WTC11 (cell line): ENCODE results near the gene EIF2A.

Source experiments
- ATF6 ChIP-seq: sonication (generic); formaldehyde crosslinking; IDR thresholded peaks from 2 replicates; pipeline ENCODE4 v1.8.1; 2023; ENCODE audit warnings: mild to moderate bottlenecking, missing genetic modification reagents
- CREM ChIP-seq: sonication (generic); formaldehyde crosslinking; IDR thresholded peaks from 2 replicates; pipeline ENCODE4 v1.8.1; 2022; ENCODE audit warnings: mild to moderate bottlenecking, missing genetic modification reagents, moderate library complexity
- FOXJ3 ChIP-seq: sonication (generic); formaldehyde crosslinking; IDR thresholded peaks from 2 replicates; pipeline ENCODE4 v1.9.0; 2021; ENCODE audit warnings: missing genetic modification reagents, mild to moderate bottlenecking, borderline replicate concordance
- FOXP1 ChIP-seq: sonication (generic); formaldehyde crosslinking; IDR thresholded peaks from 2 replicates; pipeline ENCODE4 v1.8.0; 2022; ENCODE audit warnings: missing genetic modification reagents, mild to moderate bottlenecking, moderate library complexity, borderline replicate concordance
- MLX ChIP-seq: sonication (generic); formaldehyde crosslinking; IDR thresholded peaks from 2 replicates; pipeline ENCODE4 v1.8.1; 2023; ENCODE audit warnings: mild to moderate bottlenecking, missing genetic modification reagents, moderate library complexity
- TEAD4 ChIP-seq: sonication (generic); formaldehyde crosslinking; IDR thresholded peaks from 2 replicates; pipeline ENCODE4 v1.8.0; 2022; ENCODE audit warnings: mild to moderate bottlenecking, missing genetic modification reagents
- ZNF138 ChIP-seq: sonication (generic); formaldehyde crosslinking; conservative IDR thresholded peaks from 2 replicates; pipeline ENCODE4 v1.8.1; 2022; ENCODE audit warnings: mild to moderate bottlenecking, moderate library complexity, missing genetic modification reagents
- TF ChIP-seq, protein P1 (sequence below): fragments of 200-600 bp; IDR thresholded peaks from 2 replicates; pipeline ENCODE4 v1.8.0; 2022; ENCODE audit warnings: antibody characterized with exemption
- TF ChIP-seq, protein P2 (sequence below): sonication (generic); formaldehyde crosslinking; IDR thresholded peaks from 2 replicates; pipeline ENCODE4 v1.8.0; 2022; ENCODE audit warnings: mild to moderate bottlenecking, missing genetic modification reagents
- TF ChIP-seq, protein P3 (sequence below): sonication (generic); formaldehyde crosslinking; IDR thresholded peaks from 2 replicates; pipeline ENCODE4 v1.8.1; 2023; ENCODE audit warnings: mild to moderate bottlenecking, missing genetic modification reagents, borderline replicate concordance
- TF ChIP-seq, protein P4 (sequence below): sonication (generic); formaldehyde crosslinking; IDR thresholded peaks from 2 replicates; pipeline ENCODE4 v1.8.1; 2023; ENCODE audit warnings: mild to moderate bottlenecking, missing genetic modification reagents

DNA sequence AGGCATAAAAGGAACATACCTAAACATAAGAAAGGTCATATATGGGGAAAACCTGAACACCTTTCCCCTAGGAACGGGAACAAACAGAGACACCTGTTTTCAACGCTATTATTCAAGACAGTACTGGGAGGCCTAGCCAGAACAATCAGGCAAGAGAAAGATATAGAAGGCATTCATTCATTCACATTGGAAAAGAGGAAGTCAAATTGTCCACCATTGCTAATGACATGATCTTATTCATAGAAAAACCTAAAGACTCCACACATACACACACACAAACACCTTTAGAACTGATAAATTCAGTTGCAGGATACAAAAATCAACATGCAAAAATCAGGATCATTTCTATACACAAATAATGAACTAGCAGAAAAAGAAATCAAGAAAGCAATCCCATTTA, 36.8 kb upstream of the EIF2A start:
- no peak for TF ChIP-seq CREM (CRISPR knock-in tag)
- TF ChIP-seq, protein P1, sequence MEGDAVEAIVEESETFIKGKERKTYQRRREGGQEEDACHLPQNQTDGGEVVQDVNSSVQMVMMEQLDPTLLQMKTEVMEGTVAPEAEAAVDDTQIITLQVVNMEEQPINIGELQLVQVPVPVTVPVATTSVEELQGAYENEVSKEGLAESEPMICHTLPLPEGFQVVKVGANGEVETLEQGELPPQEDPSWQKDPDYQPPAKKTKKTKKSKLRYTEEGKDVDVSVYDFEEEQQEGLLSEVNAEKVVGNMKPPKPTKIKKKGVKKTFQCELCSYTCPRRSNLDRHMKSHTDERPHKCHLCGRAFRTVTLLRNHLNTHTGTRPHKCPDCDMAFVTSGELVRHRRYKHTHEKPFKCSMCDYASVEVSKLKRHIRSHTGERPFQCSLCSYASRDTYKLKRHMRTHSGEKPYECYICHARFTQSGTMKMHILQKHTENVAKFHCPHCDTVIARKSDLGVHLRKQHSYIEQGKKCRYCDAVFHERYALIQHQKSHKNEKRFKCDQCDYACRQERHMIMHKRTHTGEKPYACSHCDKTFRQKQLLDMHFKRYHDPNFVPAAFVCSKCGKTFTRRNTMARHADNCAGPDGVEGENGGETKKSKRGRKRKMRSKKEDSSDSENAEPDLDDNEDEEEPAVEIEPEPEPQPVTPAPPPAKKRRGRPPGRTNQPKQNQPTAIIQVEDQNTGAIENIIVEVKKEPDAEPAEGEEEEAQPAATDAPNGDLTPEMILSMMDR: no peak
- TF ChIP-seq, protein P2, sequence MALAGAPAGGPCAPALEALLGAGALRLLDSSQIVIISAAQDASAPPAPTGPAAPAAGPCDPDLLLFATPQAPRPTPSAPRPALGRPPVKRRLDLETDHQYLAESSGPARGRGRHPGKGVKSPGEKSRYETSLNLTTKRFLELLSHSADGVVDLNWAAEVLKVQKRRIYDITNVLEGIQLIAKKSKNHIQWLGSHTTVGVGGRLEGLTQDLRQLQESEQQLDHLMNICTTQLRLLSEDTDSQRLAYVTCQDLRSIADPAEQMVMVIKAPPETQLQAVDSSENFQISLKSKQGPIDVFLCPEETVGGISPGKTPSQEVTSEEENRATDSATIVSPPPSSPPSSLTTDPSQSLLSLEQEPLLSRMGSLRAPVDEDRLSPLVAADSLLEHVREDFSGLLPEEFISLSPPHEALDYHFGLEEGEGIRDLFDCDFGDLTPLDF (CRISPR knock-in tag): no peak
- TF ChIP-seq FOXP1 (CRISPR knock-in tag): no peak
- TF ChIP-seq MLX (CRISPR knock-in tag): no peak
- TF ChIP-seq ZNF138 (CRISPR knock-in tag): no peak
- TF ChIP-seq, protein P3, sequence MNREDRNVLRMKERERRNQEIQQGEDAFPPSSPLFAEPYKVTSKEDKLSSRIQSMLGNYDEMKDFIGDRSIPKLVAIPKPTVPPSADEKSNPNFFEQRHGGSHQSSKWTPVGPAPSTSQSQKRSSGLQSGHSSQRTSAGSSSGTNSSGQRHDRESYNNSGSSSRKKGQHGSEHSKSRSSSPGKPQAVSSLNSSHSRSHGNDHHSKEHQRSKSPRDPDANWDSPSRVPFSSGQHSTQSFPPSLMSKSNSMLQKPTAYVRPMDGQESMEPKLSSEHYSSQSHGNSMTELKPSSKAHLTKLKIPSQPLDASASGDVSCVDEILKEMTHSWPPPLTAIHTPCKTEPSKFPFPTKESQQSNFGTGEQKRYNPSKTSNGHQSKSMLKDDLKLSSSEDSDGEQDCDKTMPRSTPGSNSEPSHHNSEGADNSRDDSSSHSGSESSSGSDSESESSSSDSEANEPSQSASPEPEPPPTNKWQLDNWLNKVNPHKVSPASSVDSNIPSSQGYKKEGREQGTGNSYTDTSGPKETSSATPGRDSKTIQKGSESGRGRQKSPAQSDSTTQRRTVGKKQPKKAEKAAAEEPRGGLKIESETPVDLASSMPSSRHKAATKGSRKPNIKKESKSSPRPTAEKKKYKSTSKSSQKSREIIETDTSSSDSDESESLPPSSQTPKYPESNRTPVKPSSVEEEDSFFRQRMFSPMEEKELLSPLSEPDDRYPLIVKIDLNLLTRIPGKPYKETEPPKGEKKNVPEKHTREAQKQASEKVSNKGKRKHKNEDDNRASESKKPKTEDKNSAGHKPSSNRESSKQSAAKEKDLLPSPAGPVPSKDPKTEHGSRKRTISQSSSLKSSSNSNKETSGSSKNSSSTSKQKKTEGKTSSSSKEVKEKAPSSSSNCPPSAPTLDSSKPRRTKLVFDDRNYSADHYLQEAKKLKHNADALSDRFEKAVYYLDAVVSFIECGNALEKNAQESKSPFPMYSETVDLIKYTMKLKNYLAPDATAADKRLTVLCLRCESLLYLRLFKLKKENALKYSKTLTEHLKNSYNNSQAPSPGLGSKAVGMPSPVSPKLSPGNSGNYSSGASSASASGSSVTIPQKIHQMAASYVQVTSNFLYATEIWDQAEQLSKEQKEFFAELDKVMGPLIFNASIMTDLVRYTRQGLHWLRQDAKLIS (CRISPR knock-in tag): no peak
- TF ChIP-seq FOXJ3: no peak
- no peak for TF ChIP-seq TEAD4 (CRISPR knock-in tag)
- TF ChIP-seq, protein P4, sequence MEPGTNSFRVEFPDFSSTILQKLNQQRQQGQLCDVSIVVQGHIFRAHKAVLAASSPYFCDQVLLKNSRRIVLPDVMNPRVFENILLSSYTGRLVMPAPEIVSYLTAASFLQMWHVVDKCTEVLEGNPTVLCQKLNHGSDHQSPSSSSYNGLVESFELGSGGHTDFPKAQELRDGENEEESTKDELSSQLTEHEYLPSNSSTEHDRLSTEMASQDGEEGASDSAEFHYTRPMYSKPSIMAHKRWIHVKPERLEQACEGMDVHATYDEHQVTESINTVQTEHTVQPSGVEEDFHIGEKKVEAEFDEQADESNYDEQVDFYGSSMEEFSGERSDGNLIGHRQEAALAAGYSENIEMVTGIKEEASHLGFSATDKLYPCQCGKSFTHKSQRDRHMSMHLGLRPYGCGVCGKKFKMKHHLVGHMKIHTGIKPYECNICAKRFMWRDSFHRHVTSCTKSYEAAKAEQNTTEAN (CRISPR knock-in tag): no peak
- TF ChIP-seq ATF6 (CRISPR knock-in tag): no peak
